Measurements from ENCODE around the gene TNNI3. TPM values are rescaled to one million over a fixed set of nuclear protein-coding genes. Genes with fewer than 3 reads are reported as not detected.

TNNI3 gene
- total RNA-seq, 1 donor from 2014 or later = not detected

GRCh38 chr19:55153652-55154264 is 3.8 kb downstream of the TNNI3 start:
- intact Hi-C loops (cut with DNase I) = no loop called here
- no peak overlapping the region for H3K27ac ChIP-seq
- no peak for DNase-seq (ENCODE audit: low spot score in 2 of 2)
- H3K4me3 ChIP-seq = no peak overlapping the region
- H3K4me1 ChIP-seq = no peaks in the 10 kb centered on the region
- peaks cover 9% of the 10 kb centered on the region for H3K27me3 ChIP-seq
- no peaks in the 10 kb centered on the region for H3K36me3 ChIP-seq
- TF ChIP-seq CTCF (IDR thresholded peaks at IDR 0.05) = no peak
- no peaks in the 10 kb centered on the region for H3K9me3 ChIP-seq

- no peak for DNase-seq (ENCODE audit: low spot score in 2 of 2)
- H3K36me3 ChIP-seq = no peaks in the 10 kb centered on the region
- intact Hi-C loops (cut with DNase I) = no loop called here
- no peak overlapping the region for H3K27ac ChIP-seq
- TF ChIP-seq CTCF (IDR thresholded peaks at IDR 0.05) = no peak
- no peaks in the 10 kb centered on the region for H3K4me1 ChIP-seq
- H3K27me3 ChIP-seq = peaks cover 11% of the 10 kb centered on the region
- H3K4me3 ChIP-seq = no peak overlapping the region
- H3K9me3 ChIP-seq = no peaks in the 10 kb centered on the region
Measured at GRCh38 chr19:55152017-55152416, 5.5 kb downstream of the TNNI3 start.

GRCh38 chr19:55149078-55150003 is 8.2 kb downstream of the TNNI3 start, which contains the start of gene TNNT1:
TSS of gene TNNT1 (minus strand) at chr19:55149206. CDS start at chr19:55147157, 2,049 bp downstream.
- no peak for TF ChIP-seq CTCF (IDR thresholded peaks at IDR 0.05)
- no peak within 1 kb of the TSS for H3K27ac ChIP-seq
- intact Hi-C loops (cut with DNase I) = no loop called here
- DNase-seq (ENCODE audit: low spot score in 2 of 2) = no peak
- H3K4me3 ChIP-seq = no peak within 1 kb of the TSS
- H3K27me3 ChIP-seq = peaks cover 12% of the 10 kb centered on the region
- H3K4me1 ChIP-seq = no peaks in the 10 kb centered on the region
- H3K9me3 ChIP-seq = no peaks in the 10 kb centered on the region
- no peaks in the 10 kb centered on the region for H3K36me3 ChIP-seq

GRCh38 chr19:55147545-55148251 is 9.8 kb downstream of the TNNI3 start:
- H3K4me1 ChIP-seq = no peaks in the 10 kb centered on the region
- DNase-seq (ENCODE audit: low spot score in 2 of 2) = no peak
- no peaks in the 10 kb centered on the region for H3K9me3 ChIP-seq
- peaks cover 12% of the 10 kb centered on the region for H3K27me3 ChIP-seq
- no peak overlapping the region for H3K27ac ChIP-seq
- H3K36me3 ChIP-seq = no peaks in the 10 kb centered on the region
- intact Hi-C loops (cut with DNase I) = no loop called here
- no peak overlapping the region for H3K4me3 ChIP-seq
- TF ChIP-seq CTCF (IDR thresholded peaks at IDR 0.05) = no peak

GRCh38 chr19:55146705-55147273 is 10.7 kb downstream of the TNNI3 start:
- peaks cover 12% of the 10 kb centered on the region for H3K27me3 ChIP-seq
- no peak overlapping the region for H3K27ac ChIP-seq
- H3K36me3 ChIP-seq = no peaks in the 10 kb centered on the region
- intact Hi-C loops (cut with DNase I) = no loop called here
- no peak for DNase-seq (ENCODE audit: low spot score in 2 of 2)
- no peaks in the 10 kb centered on the region for H3K9me3 ChIP-seq
- H3K4me3 ChIP-seq = no peak overlapping the region
- peaks cover 0 to under 1% of the 10 kb centered on the region in 2 donors for H3K4me1 ChIP-seq
- no peak for TF ChIP-seq CTCF (IDR thresholded peaks at IDR 0.05)
